Stimulated activated CD8-positive, alpha-beta memory T cell treated with anti-CD3 and anti-CD28 coated beads, Interleukin-15, amount 100 ng/mL, for 4 hours (primary cell): Measurements from ENCODE around the gene C1D.

Experiments
- DNase-seq, 2 donors: peaks; one replicate each; pipeline ENCODE4 v3.0.0-alpha.2; 2020; ENCODE audit warnings: low read depth in 2 of 2

Gene C1D

GRCh38 chr2:68057658-68058396 lies 5.0 kb downstream of the C1D start:
- no peak for DNase-seq

GRCh38 chr2:68052717-68053422 lies 9.9 kb downstream of the C1D start:
- DNase-seq, result no peak

- no peak for DNase-seq
These were observed 12.5 kb downstream of the C1D start for GRCh38 chr2:68050353-68050752.

GRCh38 chr2:68046642-68047240 lies 16.1 kb downstream of the C1D start:
- no peak for DNase-seq

GRCh38 chr2:68046224-68046623 lies 16.6 kb downstream of the C1D start:
- no peak for DNase-seq

DNA sequence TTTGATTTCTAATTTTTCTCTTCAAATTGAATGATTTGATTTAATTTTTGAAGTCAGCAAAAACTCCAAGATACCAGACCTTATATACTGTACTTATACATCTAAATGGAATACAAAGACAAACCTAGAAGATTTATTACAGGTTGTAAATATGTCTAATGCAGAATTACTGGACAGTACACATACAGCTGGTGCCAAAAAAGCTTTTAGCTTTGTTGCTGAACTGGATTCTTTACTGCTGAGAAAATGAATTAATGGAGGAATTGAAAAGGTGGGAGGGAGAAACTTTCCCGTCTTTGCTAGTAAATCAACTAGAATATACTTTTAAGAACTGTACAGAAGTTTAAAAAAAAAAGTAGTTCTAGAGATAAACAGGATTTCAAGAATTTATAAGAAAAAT lies 17.5 kb downstream of the C1D start:
- DNase-seq, result no peak

DNA sequence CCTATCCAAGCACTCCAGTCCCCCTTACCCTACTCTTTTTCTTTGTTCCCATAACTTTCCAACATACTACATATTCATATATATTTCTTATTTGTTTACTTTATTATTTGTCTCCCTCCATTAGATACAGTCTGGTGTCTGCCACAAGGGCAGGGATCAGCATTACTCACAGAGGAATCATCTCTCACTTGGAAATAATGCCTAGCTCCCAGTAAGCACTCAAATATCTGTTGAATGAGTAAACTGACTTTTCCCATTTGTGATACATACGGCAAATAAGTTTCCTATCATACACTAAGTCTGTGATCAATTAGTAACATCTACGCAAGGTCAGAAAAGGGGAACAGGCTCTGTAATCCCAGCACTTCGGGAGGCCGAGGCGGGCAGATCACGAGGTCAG lies 18.7 kb downstream of the C1D start:
- no peak for DNase-seq

DNA sequence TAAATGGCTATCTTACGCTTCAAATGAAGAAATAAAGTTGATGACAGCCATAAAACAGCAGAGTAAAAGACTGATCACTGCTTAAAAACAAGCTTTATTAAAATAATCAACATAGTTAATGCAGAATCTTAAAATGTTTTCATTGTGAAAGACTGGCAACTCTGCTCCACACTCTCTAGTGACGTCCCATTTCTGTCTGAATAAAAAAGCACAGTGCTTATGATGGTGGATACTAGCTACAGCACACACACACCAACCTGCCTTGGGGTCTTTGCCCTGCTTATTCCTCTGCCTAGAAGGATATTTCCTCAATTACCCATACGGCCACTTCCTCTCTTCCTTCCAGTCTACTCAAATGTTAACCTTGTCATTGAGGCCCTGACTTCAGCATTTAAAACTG lies 19.1 kb downstream of the C1D start:
- no peak for DNase-seq

- DNase-seq, result no peak
These were observed 19.8 kb downstream of the C1D start for GRCh38 chr2:68043032-68043431.

GRCh38 chr2:68041704-68042245 lies 21.0 kb downstream of the C1D start:
- DNase-seq, result no peak

- no peak for DNase-seq
These were observed 22.7 kb downstream of the C1D start for GRCh38 chr2:68040078-68040477.

GRCh38 chr2:68039317-68039716 lies 23.5 kb downstream of the C1D start:
- no peak for DNase-seq

- DNase-seq, result no peak
These were observed 30.1 kb downstream of the C1D start for GRCh38 chr2:68032702-68033101.

GRCh38 chr2:68031542-68032160 lies 31.2 kb downstream of the C1D start:
- DNase-seq, result no peak

GRCh38 chr2:68031043-68031442 lies 31.8 kb downstream of the C1D start:
- DNase-seq, result no peak

DNA sequence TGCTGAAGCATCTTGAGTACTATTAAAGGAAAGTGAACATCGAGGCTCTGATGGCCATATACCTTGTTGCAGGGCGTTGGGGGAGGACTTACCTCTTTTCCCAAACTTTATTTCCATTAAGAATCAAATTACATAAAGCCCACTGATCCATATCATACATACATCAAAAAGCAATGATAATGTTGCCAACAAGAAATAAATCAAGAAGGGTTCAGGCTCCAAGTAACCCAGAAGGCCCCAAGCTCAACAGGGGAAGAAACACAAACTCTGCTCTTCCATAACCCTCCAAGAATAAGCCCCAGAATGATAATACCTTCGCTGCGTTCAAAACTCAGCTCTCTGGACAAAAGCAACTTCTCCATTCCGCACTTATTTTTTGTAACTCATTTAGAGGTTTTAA lies 32.3 kb downstream of the C1D start:
- no peak for DNase-seq

DNA sequence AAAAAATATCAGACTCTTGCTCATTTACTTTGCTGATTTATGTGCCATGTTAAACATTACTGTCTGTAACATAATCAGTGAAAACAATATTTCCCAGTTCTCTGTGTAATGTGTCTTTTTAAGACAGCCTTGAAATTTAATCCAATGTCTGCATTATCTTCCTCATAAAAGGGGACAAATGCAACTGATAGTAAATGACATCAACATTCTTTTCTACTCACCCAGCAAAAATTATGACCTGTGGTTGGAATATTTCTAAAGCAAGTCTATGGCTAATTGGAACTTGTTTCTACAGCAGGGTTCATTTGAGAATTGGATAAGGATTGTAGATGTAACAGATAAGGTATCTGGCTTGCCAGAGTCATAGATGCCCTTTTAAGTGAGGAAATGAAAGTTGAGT lies 34.8 kb downstream of the C1D start:
- no peak for DNase-seq

DNA sequence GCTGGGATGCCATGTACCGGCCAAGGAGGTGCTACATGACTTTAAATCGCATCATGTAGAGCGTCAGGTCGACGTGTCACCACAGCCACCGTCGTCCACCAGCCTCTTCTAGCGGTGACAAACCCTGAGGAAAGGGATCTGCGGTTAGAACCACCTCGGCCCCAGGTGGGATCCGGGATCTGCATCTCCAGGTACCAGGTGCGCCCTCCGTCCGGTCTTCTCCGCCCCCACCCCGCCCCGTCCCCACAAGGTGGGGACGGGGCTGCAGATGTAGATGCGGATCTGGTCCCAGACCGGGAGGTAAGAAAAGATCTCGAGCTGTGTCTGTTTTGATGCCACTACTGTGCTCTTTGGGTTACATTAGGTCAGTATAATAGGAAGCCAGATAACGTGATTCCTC lies 38.4 kb downstream of the C1D start:
- no peak for DNase-seq

GRCh38 chr2:68023904-68024303 lies 38.9 kb downstream of the C1D start:
- DNase-seq, result no peak

GRCh38 chr2:68018727-68019126 lies 44.1 kb downstream of the C1D start:
- DNase-seq, result no peak

DNA sequence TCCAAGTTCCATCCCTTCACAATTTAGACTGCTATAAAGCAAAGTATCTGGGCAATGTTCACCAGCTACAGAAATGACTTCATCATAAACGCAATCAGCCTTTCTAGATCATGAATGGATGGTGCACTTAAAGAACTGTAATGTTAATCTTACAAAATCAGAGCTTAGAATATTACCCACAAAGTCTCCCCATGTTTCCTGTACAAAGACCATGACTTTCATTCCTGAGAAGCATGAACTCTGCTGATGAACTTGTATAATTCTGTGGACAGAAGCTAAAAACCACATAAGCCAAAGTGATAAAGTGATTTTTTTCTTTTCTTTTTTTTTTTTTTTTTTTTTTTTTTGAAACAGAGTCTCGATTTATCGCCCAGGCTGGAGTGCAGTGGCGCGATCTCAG lies 53.3 kb downstream of the C1D start:
- no peak for DNase-seq

GRCh38 chr2:68000170-68000825 lies 62.5 kb downstream of the C1D start:
- no peak for DNase-seq
